Effector memory CD4-positive, alpha-beta T cell (primary cell): ENCODE results near the gene KLC1.

Source experiments
- DNase-seq, 3 donors: peaks; one replicate each; pipeline ENCODE4 v3.0.0-alpha.2; 2020
- H3K27ac ChIP-seq: 2 replicates; pipeline ENCODE4 v1.7.0; 2013; ENCODE audit warnings: mild to moderate bottlenecking, low read length, moderate library complexity; ENCODE audit not compliant: insufficient read depth, poor library complexity, severe bottlenecking
- H3K27me3 ChIP-seq: replicated peaks from 2 replicates; pipeline ENCODE4 v1.7.0; 2013; ENCODE audit warnings: mild to moderate bottlenecking, low read length; ENCODE audit not compliant: insufficient read depth, control insufficient read depth, poor library complexity, severe bottlenecking
- H3K36me3 ChIP-seq: 2 replicates; pipeline ENCODE4 v1.7.0; 2013; ENCODE audit warnings: mild to moderate bottlenecking, low read length, moderate library complexity; ENCODE audit not compliant: control insufficient read depth, insufficient read depth
- H3K4me1 ChIP-seq: 2 replicates; pipeline ENCODE4 v1.7.0; 2013; ENCODE audit warnings: low read length, mild to moderate bottlenecking; ENCODE audit not compliant: control insufficient read depth, insufficient read depth, poor library complexity, severe bottlenecking
- H3K4me3 ChIP-seq: 2 replicates; pipeline ENCODE4 v1.7.0; 2013; ENCODE audit warnings: low read length, low read depth, mild to moderate bottlenecking; ENCODE audit not compliant: insufficient read depth, poor library complexity, severe bottlenecking
- H3K9me3 ChIP-seq: 2 replicates; pipeline ENCODE4 v1.7.0; 2013; ENCODE audit warnings: mild to moderate bottlenecking, low read length, moderate library complexity; ENCODE audit not compliant: control insufficient read depth

The KLC1 gene

GRCh38 chr14:103671911-103672310 is 42.9 kb downstream of the KLC1 start:
- no peak overlapping the region for H3K27ac ChIP-seq
- peaks cover 84% of the 10 kb centered on the region for H3K36me3 ChIP-seq
- no peaks in the 10 kb centered on the region for H3K4me1 ChIP-seq
- no peak for DNase-seq
- H3K9me3 ChIP-seq: no peaks in the 10 kb centered on the region
- no peaks in the 10 kb centered on the region for H3K27me3 ChIP-seq
- H3K4me3 ChIP-seq: no peak overlapping the region

GRCh38 chr14:103675957-103676356 is 46.9 kb downstream of the KLC1 start:
- H3K27me3 ChIP-seq: no peaks in the 10 kb centered on the region
- H3K36me3 ChIP-seq: peaks cover 94% of the 10 kb centered on the region
- DNase-seq: no peak
- H3K4me3 ChIP-seq: no peak overlapping the region
- no peaks in the 10 kb centered on the region for H3K4me1 ChIP-seq
- no peaks in the 10 kb centered on the region for H3K9me3 ChIP-seq
- no peak overlapping the region for H3K27ac ChIP-seq

GRCh38 chr14:103676881-103677675 is 48.1 kb downstream of the KLC1 start:
- Histone ChIP-seq H3K4me1 (no peaks in the 10 kb centered on the region), H3K4me3 (no peak overlapping the region), H3K27ac (no peak overlapping the region), H3K27me3 (no peaks in the 10 kb centered on the region), H3K36me3 (peaks cover 90% of the 10 kb centered on the region), H3K9me3 (no peaks in the 10 kb centered on the region)
- no peak for DNase-seq

- no peak for DNase-seq
- H3K4me3 ChIP-seq: no peak overlapping the region
- no peaks in the 10 kb centered on the region for H3K9me3 ChIP-seq
- H3K27ac ChIP-seq: no peak overlapping the region
- H3K27me3 ChIP-seq: no peaks in the 10 kb centered on the region
- no peaks in the 10 kb centered on the region for H3K4me1 ChIP-seq
- peaks cover 82% of the 10 kb centered on the region for H3K36me3 ChIP-seq
These were observed 50.3 kb downstream of the KLC1 start for GRCh38 chr14:103679351-103679750.

- Histone ChIP-seq H3K4me3 (no peak overlapping the region), H3K27ac (no peak overlapping the region), H3K36me3 (peaks cover 84% of the 10 kb centered on the region), H3K27me3 (no peaks in the 10 kb centered on the region), H3K4me1 (no peaks in the 10 kb centered on the region), H3K9me3 (no peaks in the 10 kb centered on the region)
- DNase-seq: no peak
These were observed 51.6 kb downstream of the KLC1 start for GRCh38 chr14:103680491-103681231.

GRCh38 chr14:103683139-103683538 is 54.1 kb downstream of the KLC1 start:
- no peaks in the 10 kb centered on the region for H3K4me1 ChIP-seq
- H3K4me3 ChIP-seq: no peak overlapping the region
- no peak overlapping the region for H3K27ac ChIP-seq
- no peaks in the 10 kb centered on the region for H3K27me3 ChIP-seq
- no peak for DNase-seq
- peaks cover 79% of the 10 kb centered on the region for H3K36me3 ChIP-seq
- no peaks in the 10 kb centered on the region for H3K9me3 ChIP-seq

GRCh38 chr14:103684471-103684870 is 55.5 kb downstream of the KLC1 start:
- Histone ChIP-seq H3K36me3 (peaks cover 66% of the 10 kb centered on the region), H3K4me3 (no peak overlapping the region), H3K27me3 (no peaks in the 10 kb centered on the region), H3K27ac (no peak overlapping the region), H3K9me3 (no peaks in the 10 kb centered on the region), H3K4me1 (no peaks in the 10 kb centered on the region)
- no peak for DNase-seq

- H3K27me3 ChIP-seq: no peaks in the 10 kb centered on the region
- no peaks in the 10 kb centered on the region for H3K9me3 ChIP-seq
- H3K36me3 ChIP-seq: peaks cover 62% of the 10 kb centered on the region
- H3K4me3 ChIP-seq: no peak overlapping the region
- H3K4me1 ChIP-seq: no peaks in the 10 kb centered on the region
- DNase-seq: no peak
- H3K27ac ChIP-seq: no peak overlapping the region
These were observed 55.9 kb downstream of the KLC1 start for GRCh38 chr14:103684871-103685270.

- DNase-seq: no peak
- no peak overlapping the region for H3K4me3 ChIP-seq
- H3K36me3 ChIP-seq: peaks cover 56% of the 10 kb centered on the region
- no peaks in the 10 kb centered on the region for H3K4me1 ChIP-seq
- H3K9me3 ChIP-seq: no peaks in the 10 kb centered on the region
- no peaks in the 10 kb centered on the region for H3K27me3 ChIP-seq
- no peak overlapping the region for H3K27ac ChIP-seq
These were observed 56.5 kb downstream of the KLC1 start for GRCh38 chr14:103685276-103686211.
